CD4-positive, alpha-beta T cell (primary cell): Measurements from ENCODE around the gene AZU1. TPM values are rescaled to one million over a fixed set of nuclear protein-coding genes. Genes with fewer than 3 reads are reported as not detected.

Experiments
- ATAC-seq: fragments of 200-7000 bp; cut with Tn5 transposase; one replicate; pipeline ENCODE4 v1.10.0; 2022; ENCODE audit warnings: mild to moderate bottlenecking; ENCODE audit not compliant: poor library complexity
- CTCF ChIA-PET: fragments of 350-600 bp; sonication (Branson Sonifier 250); formaldehyde crosslinking; loops from one replicate; lab custom pipeline; 2021; ENCODE audit warnings: antibody characterized with exemption, inconsistent platforms; lab: Charles Lee
- POLR2A ChIA-PET: fragments of 350-600 bp; sonication (Branson Sonifier 250); formaldehyde crosslinking; loops from one replicate; lab custom pipeline; 2021; ENCODE audit warnings: antibody characterized with exemption, inconsistent platforms; lab: Charles Lee
- DNase-seq, 14 experiments: peaks; one replicate each; pipeline ENCODE4 v3.0.0-alpha.2; 2013 to 2020; ENCODE audit warnings: mixed read lengths in 2 of 14
- H3K27ac ChIP-seq, 2 donors: one replicate each; pipeline versions ENCODE4 v1.5.1 to v1.7.0; 2013; ENCODE audit warnings: low read length in 2 of 2, low read depth in 1 of 2, mild to moderate bottlenecking in 1 of 2
- H3K27me3 ChIP-seq, 2 experiments: 1 replicate in 1 of 2; 2 replicates in 1 of 2; pipeline versions ENCODE4 v1.6.1 to v1.7.0; 2013; ENCODE audit warnings: low read length in 2 of 2, control low read depth in 1 of 2, mild to moderate bottlenecking in 1 of 2, moderate library complexity in 1 of 2; ENCODE audit not compliant: insufficient read depth in 2 of 2, control insufficient read depth in 1 of 2
- H3K36me3 ChIP-seq: one replicate; pipeline ENCODE4 v1.6.1; 2013; ENCODE audit warnings: low read length, control low read depth; ENCODE audit not compliant: insufficient read depth
- H3K4me1 ChIP-seq: one replicate; pipeline ENCODE4 v1.6.1; 2013; ENCODE audit warnings: low read length, control low read depth; ENCODE audit not compliant: insufficient read depth
- H3K4me3 ChIP-seq: one replicate; pipeline ENCODE4 v1.5.1; 2013; ENCODE audit warnings: mild to moderate bottlenecking, low read length, moderate library complexity
- H3K9me3 ChIP-seq, 2 experiments: 1 replicate in 1 of 2; 2 replicates in 1 of 2; pipeline versions ENCODE4 v1.6.1 to v1.7.0; 2013; ENCODE audit warnings: low read length in 2 of 2, mild to moderate bottlenecking in 2 of 2, control low read depth in 1 of 2, moderate library complexity in 1 of 2; ENCODE audit not compliant: control insufficient read depth in 1 of 2, insufficient read depth in 1 of 2
- H3K27ac Mint-ChIP-seq: one replicate; pipeline ENCODE4 v1.8.0; 2020; ENCODE audit warnings: mixed read lengths
- H3K27me3 Mint-ChIP-seq: one replicate; pipeline ENCODE4 v1.8.0; 2021; ENCODE audit warnings: mixed read lengths
- H3K36me3 Mint-ChIP-seq: one replicate; pipeline ENCODE4 v1.8.0; 2021; ENCODE audit warnings: low read depth, mixed read lengths
- H3K4me1 Mint-ChIP-seq: one replicate; pipeline ENCODE4 v1.8.0; 2021; ENCODE audit warnings: low read depth, mixed read lengths
- H3K4me3 Mint-ChIP-seq: one replicate; pipeline ENCODE4 v1.8.0; 2020; ENCODE audit warnings: mild to moderate bottlenecking, mixed read lengths
- H3K9me3 Mint-ChIP-seq: one replicate; pipeline ENCODE4 v1.8.0; 2020; ENCODE audit warnings: mixed read lengths
- intact Hi-C, 2 experiments: fragments of 100-400 bp; cut with DNase I in 1 of 2; cut with micrococcal nuclease in 1 of 2; formaldehyde crosslinking; loops; one replicate each; pipeline versions ENCODE4 v1.15.1 to v1.9.0; 2023 to 2025; cut with DNase I, micrococcal nuclease
- total RNA-seq, 174 experiments: library from RNA in 2 of 174; stranded (reverse) in 2 of 174; gene quantifications; one replicate each; pipeline ENCODE4 v1.2.3 and lab custom pipeline; 2021 to 2026
- TF ChIP-seq, protein P1 (sequence below): fragments of 200-600 bp; IDR thresholded peaks from one replicate; pipeline ENCODE4 v1.8.0; 2022; ENCODE audit warnings: antibody characterized with exemption, mild to moderate bottlenecking

Gene AZU1
- total RNA-seq, 2 experiments from 2014 or later = 0.47 to 0.49 TPM

DNA sequence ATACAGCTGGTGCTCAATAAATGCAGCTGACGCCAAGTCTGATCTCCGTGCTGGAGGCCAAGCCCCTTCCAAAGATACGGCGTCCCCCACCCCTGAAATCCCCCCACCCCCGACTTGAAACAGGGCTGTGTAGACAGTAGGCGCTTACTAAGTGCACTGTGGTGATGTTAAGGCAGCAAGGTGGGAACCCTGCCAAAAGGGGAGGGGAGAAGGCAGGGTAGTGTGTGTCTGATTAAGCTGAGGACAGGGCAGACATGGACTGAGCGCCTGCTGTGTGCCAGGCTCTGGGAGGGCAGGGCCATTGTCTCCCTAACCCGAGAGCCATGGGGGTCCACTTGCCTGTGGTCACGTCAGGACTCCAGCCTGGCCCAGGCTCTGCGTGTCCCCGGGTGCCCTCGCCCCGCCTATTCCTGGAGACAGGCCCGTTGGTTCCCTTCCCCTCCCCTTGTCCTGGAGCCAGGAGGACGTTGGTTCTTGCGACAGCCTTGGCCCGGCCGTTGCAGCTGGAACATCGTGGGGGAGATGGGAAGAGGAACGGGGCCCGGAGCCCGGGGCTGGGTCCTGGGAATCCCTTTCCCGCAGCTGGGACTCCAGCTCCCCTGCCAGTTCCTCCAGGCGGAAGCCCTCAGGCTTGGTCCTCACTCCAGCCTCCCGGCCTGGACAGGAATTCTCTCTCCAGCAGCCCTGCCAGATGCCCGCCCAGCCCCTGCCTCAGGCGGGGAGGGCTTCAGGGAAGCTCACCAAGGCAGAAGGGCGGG is 22.8 kb downstream of the AZU1 start:
- H3K27me3 Mint-ChIP-seq = peaks cover 53% of the 10 kb centered on the region
- intact Hi-C loops = no loop called here
- H3K9me3 ChIP-seq = no peaks in the 10 kb centered on the region
- no peaks in the 10 kb centered on the region for H3K4me1 ChIP-seq
- no peaks in the 10 kb centered on the region for H3K9me3 Mint-ChIP-seq
- H3K36me3 ChIP-seq = no peaks in the 10 kb centered on the region
- H3K4me1 Mint-ChIP-seq = no peaks in the 10 kb centered on the region
- TF ChIP-seq, protein P1, sequence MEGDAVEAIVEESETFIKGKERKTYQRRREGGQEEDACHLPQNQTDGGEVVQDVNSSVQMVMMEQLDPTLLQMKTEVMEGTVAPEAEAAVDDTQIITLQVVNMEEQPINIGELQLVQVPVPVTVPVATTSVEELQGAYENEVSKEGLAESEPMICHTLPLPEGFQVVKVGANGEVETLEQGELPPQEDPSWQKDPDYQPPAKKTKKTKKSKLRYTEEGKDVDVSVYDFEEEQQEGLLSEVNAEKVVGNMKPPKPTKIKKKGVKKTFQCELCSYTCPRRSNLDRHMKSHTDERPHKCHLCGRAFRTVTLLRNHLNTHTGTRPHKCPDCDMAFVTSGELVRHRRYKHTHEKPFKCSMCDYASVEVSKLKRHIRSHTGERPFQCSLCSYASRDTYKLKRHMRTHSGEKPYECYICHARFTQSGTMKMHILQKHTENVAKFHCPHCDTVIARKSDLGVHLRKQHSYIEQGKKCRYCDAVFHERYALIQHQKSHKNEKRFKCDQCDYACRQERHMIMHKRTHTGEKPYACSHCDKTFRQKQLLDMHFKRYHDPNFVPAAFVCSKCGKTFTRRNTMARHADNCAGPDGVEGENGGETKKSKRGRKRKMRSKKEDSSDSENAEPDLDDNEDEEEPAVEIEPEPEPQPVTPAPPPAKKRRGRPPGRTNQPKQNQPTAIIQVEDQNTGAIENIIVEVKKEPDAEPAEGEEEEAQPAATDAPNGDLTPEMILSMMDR = no peak
- H3K36me3 Mint-ChIP-seq = no peaks in the 10 kb centered on the region
- no peak overlapping the region for H3K4me3 ChIP-seq
- ATAC-seq (no peak), DNase-seq (no peak)
- ChIA-PET CTCF (no interaction called here), POLR2A (interaction anchor here (0.7 kb wide), 1 partner anchor 13 kb away, joined by 3 read pairs; no protein-coding TSS in a partner anchor)
- no peak overlapping the region for H3K4me3 Mint-ChIP-seq
- H3K27ac Mint-ChIP-seq = no peak overlapping the region
- H3K27me3 ChIP-seq = peaks cover 39 to 54% of the 10 kb centered on the region in 2 experiments
- H3K27ac ChIP-seq = no peak overlapping the region

DNA sequence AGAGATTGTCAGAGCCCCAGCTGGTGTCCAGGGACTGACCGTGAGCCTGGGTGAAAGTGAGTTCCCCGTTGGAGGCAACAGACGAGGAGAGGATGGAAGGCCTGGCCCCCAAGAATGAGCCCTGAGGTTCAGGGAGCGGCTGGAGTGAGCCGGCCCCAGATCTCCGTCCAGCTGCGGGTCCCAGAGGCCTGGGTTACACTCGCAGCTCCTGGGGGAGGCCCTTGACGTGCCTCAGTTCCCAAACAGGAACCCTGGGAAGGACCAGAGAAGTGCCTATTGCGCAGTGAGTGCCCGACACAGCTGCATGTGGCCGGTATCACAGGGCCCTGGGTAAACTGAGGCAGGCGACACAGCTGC is 23.3 kb downstream of the AZU1 start:
- peaks cover 40 to 50% of the 10 kb centered on the region in 2 experiments for H3K27me3 ChIP-seq
- Mint-ChIP-seq H3K4me3 (no peak overlapping the region), H3K27ac (no peak overlapping the region), H3K36me3 (no peaks in the 10 kb centered on the region), H3K27me3 (peaks cover 47% of the 10 kb centered on the region), H3K4me1 (no peaks in the 10 kb centered on the region), H3K9me3 (no peaks in the 10 kb centered on the region)
- H3K4me3 ChIP-seq = no peak overlapping the region
- ChIA-PET CTCF (no interaction called here), POLR2A (interaction anchor here (0.7 kb wide), 1 partner anchor 12 kb away, joined by 3 read pairs; no protein-coding TSS in a partner anchor)
- no peak for ATAC-seq
- no peaks in the 10 kb centered on the region for H3K36me3 ChIP-seq
- no peak overlapping the region for H3K27ac ChIP-seq
- TF ChIP-seq, protein P1 = no peak
- H3K4me1 ChIP-seq = no peaks in the 10 kb centered on the region
- intact Hi-C loops = no loop called here
- H3K9me3 ChIP-seq = no peaks in the 10 kb centered on the region
- DNase-seq = no peak

DNA sequence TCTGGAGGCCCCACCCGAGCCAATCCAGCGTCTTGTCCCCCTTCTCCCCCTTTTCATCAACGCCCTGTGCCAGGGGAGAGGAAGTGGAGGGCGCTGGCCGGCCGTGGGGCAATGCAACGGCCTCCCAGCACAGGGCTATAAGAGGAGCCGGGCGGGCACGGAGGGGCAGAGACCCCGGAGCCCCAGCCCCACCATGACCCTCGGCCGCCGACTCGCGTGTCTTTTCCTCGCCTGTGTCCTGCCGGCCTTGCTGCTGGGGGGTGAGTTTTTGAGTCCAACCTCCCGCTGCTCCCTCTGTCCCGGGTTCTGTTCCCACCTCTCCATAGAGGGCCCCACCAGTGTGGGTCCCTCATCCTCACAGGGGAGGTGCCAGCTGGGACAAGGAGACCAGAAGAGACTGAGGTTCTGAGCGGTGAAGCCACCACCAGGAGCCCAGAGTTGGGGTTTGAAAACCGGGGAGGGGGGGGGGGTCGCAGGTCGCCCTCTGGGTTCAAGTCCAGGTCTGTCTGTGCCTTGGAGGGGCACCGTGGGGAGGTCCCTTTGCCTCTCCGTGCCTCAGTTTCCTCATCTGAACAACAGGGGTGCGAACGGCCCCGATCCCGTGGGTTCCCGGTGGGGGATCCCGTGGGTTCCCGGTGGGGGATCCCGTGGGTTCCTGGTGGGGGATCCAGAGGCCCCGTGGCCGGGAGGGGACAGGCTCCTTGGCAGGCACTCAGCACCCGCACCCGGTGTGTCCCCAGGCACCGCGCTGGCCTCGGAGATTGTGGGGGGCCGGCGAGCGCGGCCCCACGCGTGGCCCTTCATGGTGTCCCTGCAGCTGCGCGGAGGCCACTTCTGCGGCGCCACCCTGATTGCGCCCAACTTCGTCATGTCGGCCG is 24.7 kb downstream of the AZU1 start, which contains the start of gene ELANE:
ELANE (plus strand) TSS at position 168 of the 878 bp plus-strand sequence; CDS start at position 194, 26 bp downstream.
- CTCF ChIA-PET = no interaction called here
- H3K36me3 ChIP-seq = no peaks in the 10 kb centered on the region
- POLR2A ChIA-PET = no interaction called here
- H3K36me3 Mint-ChIP-seq = no peaks in the 10 kb centered on the region
- TF ChIP-seq, protein P1 = no peak
- H3K4me1 Mint-ChIP-seq = no peaks in the 10 kb centered on the region
- no peak within 1 kb of the TSS for H3K27ac Mint-ChIP-seq
- H3K4me3 Mint-ChIP-seq = no peak within 1 kb of the TSS
- H3K4me3 ChIP-seq = no peak within 1 kb of the TSS
- no peaks in the 10 kb centered on the region for H3K9me3 Mint-ChIP-seq
- DNase-seq (no peak), ATAC-seq (no peak)
- peaks cover 34 to 42% of the 10 kb centered on the region in 2 experiments for H3K27me3 ChIP-seq
- no peak within 1 kb of the TSS for H3K27ac ChIP-seq
- peaks cover 4% of the 10 kb centered on the region for H3K4me1 ChIP-seq
- H3K9me3 ChIP-seq = no peaks in the 10 kb centered on the region
- intact Hi-C loops = no loop called here
- H3K27me3 Mint-ChIP-seq = peaks cover 36% of the 10 kb centered on the region
